ENCODE results near the gene CROCC2. TPM values are rescaled to one million over a fixed set of nuclear protein-coding genes. Genes with fewer than 3 reads are reported as not detected.

Gene CROCC2
- total RNA-seq, 2 experiments from 2014 or later: not detected

- DNase-seq (no peak), ATAC-seq (no peak)
- Mint-ChIP-seq H3K4me1 (ENCODE audit: low read depth) (peaks cover 5% of the 10 kb centered on the region), H3K36me3 (ENCODE audit: low read depth) (no peaks in the 10 kb centered on the region), H3K4me3 (no peak overlapping the region), H3K27ac (no peak overlapping the region), H3K9me3 (no peaks in the 10 kb centered on the region), H3K27me3 (no peaks in the 10 kb centered on the region)
- no peak for TF ChIP-seq CTCF (IDR thresholded peaks at IDR 0.05)
- intact Hi-C loops (cut with micrococcal nuclease): no loop called here
- CTCF ChIA-PET: no interaction called here
- POLR2A ChIA-PET: no interaction called here
Observed at GRCh38 chr2:240889601-240890560, 16.3 kb upstream of the CROCC2 start.

- no peaks in the 10 kb centered on the region for H3K9me3 Mint-ChIP-seq
- ATAC-seq (no peak), DNase-seq (no peak)
- no peaks in the 10 kb centered on the region for H3K36me3 Mint-ChIP-seq (ENCODE audit: low read depth)
- no peaks in the 10 kb centered on the region for H3K27me3 Mint-ChIP-seq
- peaks cover 5% of the 10 kb centered on the region for H3K4me1 Mint-ChIP-seq (ENCODE audit: low read depth)
- TF ChIP-seq CTCF (IDR thresholded peaks at IDR 0.05): no peak
- ChIA-PET POLR2A (no interaction called here), CTCF (interaction anchor here (1.1 kb wide), 1 partner anchor 23 kb away, joined by 4 read pairs; no protein-coding TSS in a partner anchor)
- intact Hi-C loops (cut with micrococcal nuclease): no loop called here
- H3K4me3 Mint-ChIP-seq: no peak overlapping the region
- no peak overlapping the region for H3K27ac Mint-ChIP-seq
Observed at GRCh38 chr2:240890691-240891090, 15.4 kb upstream of the CROCC2 start.

- Mint-ChIP-seq H3K9me3 (no peaks in the 10 kb centered on the region), H3K36me3 (ENCODE audit: low read depth) (no peaks in the 10 kb centered on the region), H3K4me3 (no peak overlapping the region), H3K27me3 (no peaks in the 10 kb centered on the region), H3K4me1 (ENCODE audit: low read depth) (peaks cover 5% of the 10 kb centered on the region), H3K27ac (no peak overlapping the region)
- ATAC-seq (no peak), DNase-seq (no peak)
- ChIA-PET CTCF (interaction anchor here (0.6 to 1.1 kb wide), 3 partner anchors 22 to 40 kb away, joined by 3 to 4 read pairs (median 4); no protein-coding TSS in a partner anchor), POLR2A (interaction anchor here (0.5 kb wide), 1 partner anchor 121 kb away, joined by 3 read pairs; no protein-coding TSS in a partner anchor)
- intact Hi-C loops (cut with micrococcal nuclease): no loop called here
- no peak for TF ChIP-seq CTCF (IDR thresholded peaks at IDR 0.05)
Observed at GRCh38 chr2:240891492-240892340, 14.4 kb upstream of the CROCC2 start.

GRCh38 chr2:240892356-240892755 is 13.8 kb upstream of the CROCC2 start:
- Mint-ChIP-seq H3K27ac (no peak overlapping the region), H3K9me3 (no peaks in the 10 kb centered on the region), H3K4me3 (no peak overlapping the region), H3K4me1 (ENCODE audit: low read depth) (peaks cover 5% of the 10 kb centered on the region), H3K36me3 (ENCODE audit: low read depth) (no peaks in the 10 kb centered on the region), H3K27me3 (no peaks in the 10 kb centered on the region)
- CTCF ChIA-PET: interaction anchor here (0.8 kb wide), 1 partner anchor 22 kb away, joined by 4 read pairs; no protein-coding TSS in a partner anchor
- TF ChIP-seq CTCF (IDR thresholded peaks at IDR 0.05): no peak
- intact Hi-C loops (cut with micrococcal nuclease): no loop called here
- POLR2A ChIA-PET: no interaction called here
- no peak for ATAC-seq
- DNase-seq: no peak
